WTC11 (cell line): Measurements from ENCODE around the gene FBXL7.

Source experiments
- ATF1 ChIP-seq: sonication (generic); formaldehyde crosslinking; IDR thresholded peaks from 2 replicates; pipeline ENCODE4 v1.8.1; 2023; ENCODE audit warnings: mild to moderate bottlenecking, moderate library complexity, missing genetic modification reagents
- CTCF ChIP-seq: fragments of 200-600 bp; IDR thresholded peaks from 2 replicates; pipeline ENCODE4 v1.8.0; 2022; ENCODE audit warnings: antibody characterized with exemption
- E2F1 ChIP-seq: sonication (generic); formaldehyde crosslinking; IDR thresholded peaks from 2 replicates; pipeline ENCODE4 v1.8.0; 2022; ENCODE audit warnings: mild to moderate bottlenecking, missing genetic modification reagents
- FOXP1 ChIP-seq: sonication (generic); formaldehyde crosslinking; IDR thresholded peaks from 2 replicates; pipeline ENCODE4 v1.8.0; 2022; ENCODE audit warnings: missing genetic modification reagents, mild to moderate bottlenecking, moderate library complexity, borderline replicate concordance
- MAX ChIP-seq: sonication (generic); formaldehyde crosslinking; IDR thresholded peaks from 2 replicates; pipeline ENCODE4 v1.8.0; 2022; ENCODE audit warnings: mild to moderate bottlenecking, missing genetic modification reagents
- MLX ChIP-seq: sonication (generic); formaldehyde crosslinking; IDR thresholded peaks from 2 replicates; pipeline ENCODE4 v1.8.1; 2023; ENCODE audit warnings: mild to moderate bottlenecking, missing genetic modification reagents, moderate library complexity
- ZNF512 ChIP-seq: sonication (generic); formaldehyde crosslinking; IDR thresholded peaks from 2 replicates; pipeline ENCODE4 v1.8.1; 2022; ENCODE audit warnings: missing genetic modification reagents, borderline replicate concordance

GRCh38 chr5:15476977-15477376, 23.0 kb upstream of the FBXL7 start:
- TF ChIP-seq ZNF512 (CRISPR knock-in tag) (no peak), CTCF (no peak), FOXP1 (no peak), ATF1 (no peak), MLX (no peak), E2F1 (CRISPR knock-in tag) (no peak), MAX (no peak)
